ENCODE data around the gene NXNL1. TPM values are rescaled to one million over a fixed set of nuclear protein-coding genes. Genes with fewer than 3 reads are reported as not detected.

NXNL1 gene
- total and polyA plus RNA-seq, 11 donors, result 0.32 to 1.1 (median 0.60) TPM; not detected in 6

- Histone ChIP-seq H3K36me3 (peaks cover 0 to 49% (median 28%) of the 10 kb centered on the region in 9 donors), H3K27me3 (no peaks in the 10 kb centered on the region), H3K4me1 (peaks cover 0 to 34% (median 15%) of the 10 kb centered on the region in 12 donors), H3K4me3 (no peak overlapping the region), H3K9me3 (no peaks in the 10 kb centered on the region), H3K27ac (no peak overlapping the region)
- ATAC-seq (peak; percentile 35 to 79 (median 74)), DNase-seq (peak; percentile 58 to 86 (median 73))
- TF ChIP-seq POLR2A (IDR thresholded peaks at IDR 0.05), result no peak
- TF ChIP-seq CTCF (IDR thresholded peaks at IDR 0.05), result peak; percentile 68 to 94 (median 82)
- 43 to 52% (median 49%) methylated on average over 14 of the region's 14 CpGs for WGBS, 4 donors
- intact Hi-C loops (cut with DNase I), result no loop called here
Observed at GRCh38 chr19:17496337-17496997, 35.7 kb upstream of the NXNL1 start.

- Histone ChIP-seq H3K9me3 (no peaks in the 10 kb centered on the region), H3K4me1 (peaks cover 0 to 34% (median 17%) of the 10 kb centered on the region in 12 donors), H3K36me3 (peaks cover 0 to 49% (median 21%) of the 10 kb centered on the region in 9 donors), H3K4me3 (no peak overlapping the region), H3K27ac (no peak overlapping the region), H3K27me3 (no peaks in the 10 kb centered on the region)
- TF ChIP-seq POLR2A (IDR thresholded peaks at IDR 0.05) (no peak), CTCF (IDR thresholded peaks at IDR 0.05) (no peak)
- DNase-seq (no peak), ATAC-seq (no peak)
- intact Hi-C loops (cut with DNase I), result no loop called here
- WGBS, 4 donors, result 67 to 74% (median 70%) methylated on average over 8 to 9 of the region's 9 CpGs
Observed at GRCh38 chr19:17495639-17496296, 35.0 kb upstream of the NXNL1 start.

- H3K4me1 ChIP-seq, result peaks cover 0 to 41% (median 14%) of the 10 kb centered on the region in 12 donors
- 58 to 74% (median 73%) methylated on average over 5 of the region's 5 CpGs for WGBS, 4 donors
- DNase-seq (peak in 1 of 5 donors; percentile 14), ATAC-seq (no peak)
- H3K27ac ChIP-seq, result peak overlapping the region in 2 of 12 donors; percentile 29 to 37
- intact Hi-C loops (cut with DNase I), result no loop called here
- H3K27me3 ChIP-seq, result no peaks in the 10 kb centered on the region
- peaks cover 0 to 54% (median 16%) of the 10 kb centered on the region in 9 donors for H3K36me3 ChIP-seq
- TF ChIP-seq CTCF (IDR thresholded peaks at IDR 0.05) (no peak), POLR2A (IDR thresholded peaks at IDR 0.05) (no peak)
- H3K9me3 ChIP-seq, result no peaks in the 10 kb centered on the region
- H3K4me3 ChIP-seq, result no peak overlapping the region
Observed at GRCh38 chr19:17491287-17491686, 30.6 kb upstream of the NXNL1 start.

DNA sequence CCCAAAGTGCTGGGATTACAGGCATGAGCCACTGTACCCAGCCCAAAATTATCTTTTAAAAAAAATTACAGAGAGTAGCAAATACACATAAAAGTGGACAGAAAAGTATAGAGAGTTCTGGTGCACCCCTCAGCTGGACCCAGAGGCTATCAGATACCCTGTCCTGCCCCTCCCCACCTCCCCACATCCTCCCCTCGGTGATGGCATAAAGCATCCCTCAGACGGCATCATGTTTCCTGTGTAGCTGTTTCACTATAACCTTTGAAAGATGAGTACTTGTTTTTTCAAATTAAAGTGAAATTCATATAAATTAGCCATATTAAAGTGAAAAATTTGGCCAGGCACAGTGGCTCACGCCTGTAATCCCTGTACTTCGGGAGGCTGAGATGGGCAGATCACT is 29.7 kb upstream of the NXNL1 start:
- intact Hi-C loops (cut with DNase I), result no loop called here
- ATAC-seq, result no peak
- Histone ChIP-seq H3K27me3 (no peaks in the 10 kb centered on the region), H3K9me3 (no peaks in the 10 kb centered on the region), H3K4me3 (no peak overlapping the region), H3K4me1 (peaks cover 0 to 32% (median 13%) of the 10 kb centered on the region in 12 donors), H3K36me3 (peaks cover 0 to 51% (median 16%) of the 10 kb centered on the region in 9 donors), H3K27ac (peak overlapping the region in 2 of 12 donors; percentile 37 to 52)
- peak in 1 of 5 donors; percentile 3 for DNase-seq
- WGBS, 4 donors, result 57 to 74% (median 63%) methylated on average over 4 of the region's 4 CpGs
- TF ChIP-seq POLR2A (IDR thresholded peaks at IDR 0.05) (no peak), CTCF (IDR thresholded peaks at IDR 0.05) (no peak)

Measured in heart left ventricle (tissue), 16 donors.